ENCODE data around the gene IL26.

The IL26 gene

DNA sequence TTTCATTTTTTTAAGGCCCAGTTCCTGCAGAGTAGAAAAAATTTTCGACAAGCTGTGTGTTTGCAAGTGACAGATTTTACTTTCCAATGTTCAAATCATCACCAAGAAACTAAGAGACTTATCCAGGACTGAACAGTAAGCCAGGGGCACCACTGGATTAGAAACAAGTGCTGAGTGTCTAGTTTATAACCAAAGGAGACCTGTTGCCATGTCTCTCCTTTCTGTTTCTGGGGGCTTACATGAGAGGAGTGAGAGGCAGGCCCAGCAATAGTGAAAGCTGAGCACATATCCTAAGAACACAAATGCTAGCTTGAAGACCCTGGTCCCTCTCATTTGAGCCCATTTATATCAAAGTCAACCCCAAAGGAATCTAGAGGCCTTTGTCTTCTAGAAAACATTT lies 69.0 kb downstream of the IL26 start:
- Histone ChIP-seq H2AK5ac (ENCODE audit: low read length) (no peak overlapping the region), H3K79me1 (ENCODE audit: low read length) (no peaks in the 10 kb centered on the region), H3K27me3 (ENCODE audit: insufficient read depth, low read length) (no peaks in the 10 kb centered on the region), H3K23ac (ENCODE audit: low read length) (no peak overlapping the region), H2BK120ac (ENCODE audit: insufficient read depth, low read length, poor library complexity) (no peak overlapping the region), H3K9ac (ENCODE audit: low read length) (no peak overlapping the region), H2BK5ac (ENCODE audit: low read depth, low read length, poor library complexity) (no peak overlapping the region), H3K9me3 (ENCODE audit: insufficient read depth, low read depth, low read length) (no peaks in the 10 kb centered on the region), H3K4ac (ENCODE audit: low read depth, low read length) (no peak overlapping the region), H4K91ac (ENCODE audit: low read depth, low read length) (no peak overlapping the region), H4K8ac (ENCODE audit: low read depth, low read length) (no peak overlapping the region), H3K4me3 (ENCODE audit: low read depth, low read length) (no peak overlapping the region), H2AFZ (ENCODE audit: insufficient read depth, low read length, poor library complexity) (no peak overlapping the region), H3K27ac (ENCODE audit: low read depth, low read length) (no peak overlapping the region), H4K12ac (ENCODE audit: low read depth, low read length) (no peak overlapping the region), H3K36me3 (ENCODE audit: control insufficient read depth in 1 of 2, insufficient read depth in 2 of 2, low read length in 2 of 2) (no peaks in the 10 kb centered on the region), H2BK12ac (ENCODE audit: low read length) (no peak overlapping the region), H3K4me2 (ENCODE audit: low read length) (no peak overlapping the region), H3K79me2 (ENCODE audit: control insufficient read depth, insufficient read depth, low read length, poor library complexity) (no peaks in the 10 kb centered on the region), H3K4me1 (ENCODE audit: control insufficient read depth in 1 of 2, insufficient read depth in 2 of 2, low read length in 2 of 2) (no peaks in the 10 kb centered on the region), H3K18ac (ENCODE audit: low read length) (no peak overlapping the region), H3K14ac (ENCODE audit: low read length) (no peak overlapping the region)
- no peak for DNase-seq
- WGBS (ENCODE audit: extremely low coverage, insufficient coverage, insufficient read length): no CpG with 5 or more reads among the region's 1 CpG

DNA sequence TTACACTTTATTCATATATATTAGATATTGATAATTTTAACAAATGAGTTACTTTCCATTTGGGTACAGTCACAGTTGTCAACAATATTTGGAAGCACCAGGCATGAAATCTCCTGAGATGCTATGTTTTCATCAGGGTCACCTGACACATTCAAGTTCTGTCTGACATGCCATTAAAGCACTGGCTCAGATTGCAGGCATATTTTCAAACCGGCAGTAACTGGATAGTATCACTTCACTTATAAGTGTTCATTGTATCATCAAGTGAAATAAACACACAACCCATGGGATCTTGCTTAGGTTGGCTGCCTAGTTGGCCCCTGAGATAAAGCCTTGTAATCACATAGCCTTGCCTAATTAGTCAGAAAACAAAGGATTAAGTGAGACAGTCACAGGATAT lies 70.8 kb downstream of the IL26 start:
- Histone ChIP-seq H3K79me2 (ENCODE audit: control insufficient read depth, insufficient read depth, low read length, poor library complexity) (no peaks in the 10 kb centered on the region), H2BK5ac (ENCODE audit: low read depth, low read length, poor library complexity) (no peak overlapping the region)
- WGBS (ENCODE audit: extremely low coverage, insufficient coverage, insufficient read length): no CpG with 5 or more reads among the region's 1 CpG

More for the DNA sequence above, 70.8 kb downstream of the IL26 start:
- no peaks in the 10 kb centered on the region for H3K9me3 ChIP-seq (ENCODE audit: insufficient read depth, low read depth, low read length)
- no peak overlapping the region for H3K9ac ChIP-seq (ENCODE audit: low read length)
- no peaks in the 10 kb centered on the region for H3K4me1 ChIP-seq (ENCODE audit: control insufficient read depth in 1 of 2, insufficient read depth in 2 of 2, low read length in 2 of 2)
- H3K23ac ChIP-seq (ENCODE audit: low read length): no peak overlapping the region
- no peak overlapping the region for H2AK5ac ChIP-seq (ENCODE audit: low read length)
- no peak overlapping the region for H3K4me2 ChIP-seq (ENCODE audit: low read length)
- no peak overlapping the region for H2AFZ ChIP-seq (ENCODE audit: insufficient read depth, low read length, poor library complexity)
- no peaks in the 10 kb centered on the region for H3K79me1 ChIP-seq (ENCODE audit: low read length)
- H4K12ac ChIP-seq (ENCODE audit: low read depth, low read length): no peak overlapping the region
- H4K91ac ChIP-seq (ENCODE audit: low read depth, low read length): no peak overlapping the region
- no peak overlapping the region for H2BK12ac ChIP-seq (ENCODE audit: low read length)
- H3K36me3 ChIP-seq (ENCODE audit: control insufficient read depth in 1 of 2, insufficient read depth in 2 of 2, low read length in 2 of 2): no peaks in the 10 kb centered on the region
- H3K4me3 ChIP-seq (ENCODE audit: low read depth, low read length): no peak overlapping the region
- no peak overlapping the region for H2BK120ac ChIP-seq (ENCODE audit: insufficient read depth, low read length, poor library complexity)
- DNase-seq: no peak
- no peaks in the 10 kb centered on the region for H3K27me3 ChIP-seq (ENCODE audit: insufficient read depth, low read length)
- no peak overlapping the region for H3K14ac ChIP-seq (ENCODE audit: low read length)
- H3K18ac ChIP-seq (ENCODE audit: low read length): no peak overlapping the region
- no peak overlapping the region for H3K27ac ChIP-seq (ENCODE audit: low read depth, low read length)
- no peak overlapping the region for H4K8ac ChIP-seq (ENCODE audit: low read depth, low read length)
- no peak overlapping the region for H3K4ac ChIP-seq (ENCODE audit: low read depth, low read length)

Measured in trophoblast cell (in vitro differentiated cells and primary cell).